HG02678 (cell line): ENCODE results near the gene UMODL1.

ENCODE experiments used
- ATAC-seq: cut with Tn5 transposase; IDR thresholded peaks from one replicate; pipeline ENCODE4 v1.9.1; 2021; ENCODE audit warnings: mild to moderate bottlenecking, moderate library complexity; ENCODE audit not compliant: unreplicated experiment

UMODL1 gene

GRCh38 chr21:42146273-42146805, 75.2 kb downstream of the UMODL1 start:
- no peak for ATAC-seq

GRCh38 chr21:42146821-42147220, 75.7 kb downstream of the UMODL1 start:
- ATAC-seq, result no peak

GRCh38 chr21:42147386-42148020, 76.4 kb downstream of the UMODL1 start:
- ATAC-seq, result no peak

- ATAC-seq, result no peak
Measured at GRCh38 chr21:42148097-42148496, 77.0 kb downstream of the UMODL1 start.

- ATAC-seq, result no peak
Measured at GRCh38 chr21:42148584-42148983, 77.5 kb downstream of the UMODL1 start.

- no peak for ATAC-seq
Measured at GRCh38 chr21:42149656-42150473, 78.7 kb downstream of the UMODL1 start.

GRCh38 chr21:42150474-42151085, 79.5 kb downstream of the UMODL1 start:
- no peak for ATAC-seq

- no peak for ATAC-seq
Measured at GRCh38 chr21:42151148-42151947, 80.2 kb downstream of the UMODL1 start.

- no peak for ATAC-seq
Measured at GRCh38 chr21:42151948-42152220, 80.8 kb downstream of the UMODL1 start.

- ATAC-seq, result no peak
Measured at GRCh38 chr21:42153046-42153686, 82.0 kb downstream of the UMODL1 start.

GRCh38 chr21:42153746-42154145, 82.6 kb downstream of the UMODL1 start:
- ATAC-seq, result no peak

- no peak for ATAC-seq
Measured at GRCh38 chr21:42154237-42155044, 83.3 kb downstream of the UMODL1 start.

GRCh38 chr21:42155045-42155855, 84.1 kb downstream of the UMODL1 start:
- ATAC-seq, result no peak

GRCh38 chr21:42156690-42157605, 85.8 kb downstream of the UMODL1 start:
- ATAC-seq, result no peak

GRCh38 chr21:42157606-42158310, 86.6 kb downstream of the UMODL1 start:
- ATAC-seq, result no peak

GRCh38 chr21:42158846-42159245, 87.7 kb downstream of the UMODL1 start:
- ATAC-seq, result no peak

- ATAC-seq, result no peak
Measured at GRCh38 chr21:42159560-42160110, 88.5 kb downstream of the UMODL1 start.
